GM19328 (cell line): ENCODE results near the gene CRNKL1.

Experiments used
- ATAC-seq: cut with Tn5 transposase; IDR thresholded peaks from one replicate; pipeline ENCODE4 v1.9.1; 2021; ENCODE audit warnings: mild to moderate bottlenecking, moderate library complexity; ENCODE audit not compliant: unreplicated experiment

The CRNKL1 gene

DNA sequence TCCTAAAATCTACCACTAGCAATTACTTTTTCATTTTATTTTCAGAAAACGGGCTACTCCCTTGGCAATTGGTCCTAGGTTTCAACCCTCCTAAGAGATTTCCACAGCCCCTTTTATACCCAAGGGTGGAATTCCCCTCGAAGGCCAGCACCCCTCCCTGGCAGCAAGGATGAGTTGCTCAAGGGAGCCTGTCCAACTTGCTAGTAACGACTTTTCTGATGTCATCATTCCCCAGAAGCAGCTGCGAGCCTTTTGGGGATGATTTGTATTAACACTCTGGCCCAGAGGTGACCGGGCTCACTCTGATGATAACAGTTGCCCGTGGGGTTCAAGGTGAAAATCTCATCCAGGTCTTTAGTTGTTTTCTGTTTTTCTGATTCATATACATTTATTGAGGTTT, 65.8 kb downstream of the CRNKL1 start:
- no peak for ATAC-seq
